GM19238 (cell line): ENCODE data around the gene SRL.
"Not testable (repeated sequence)": the region's sequence is repeated elsewhere in the genome, so short reads cannot be mapped to it uniquely, and the experiment has no call there.

Experiments
- DNase-seq: peaks from one replicate; pipeline ENCODE4 v3.0.0; 2011; ENCODE audit warnings: low spot score; ENCODE audit not compliant: insufficient read length

Gene SRL

DNA sequence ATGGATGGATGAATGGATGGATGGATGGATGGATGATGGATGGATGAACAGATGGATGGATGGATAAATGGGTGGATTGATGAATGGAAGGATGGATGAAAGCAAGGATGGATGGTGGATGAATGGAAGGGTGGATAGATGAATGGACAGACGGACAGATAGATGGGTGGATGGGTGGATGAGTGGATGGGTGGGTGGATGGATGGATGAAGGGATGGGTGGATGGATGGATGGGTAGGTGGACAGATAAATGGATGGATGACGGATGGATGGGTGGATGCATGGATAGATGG, 14.9 kb downstream of the SRL start:
- DNase-seq, result no peak

DNA sequence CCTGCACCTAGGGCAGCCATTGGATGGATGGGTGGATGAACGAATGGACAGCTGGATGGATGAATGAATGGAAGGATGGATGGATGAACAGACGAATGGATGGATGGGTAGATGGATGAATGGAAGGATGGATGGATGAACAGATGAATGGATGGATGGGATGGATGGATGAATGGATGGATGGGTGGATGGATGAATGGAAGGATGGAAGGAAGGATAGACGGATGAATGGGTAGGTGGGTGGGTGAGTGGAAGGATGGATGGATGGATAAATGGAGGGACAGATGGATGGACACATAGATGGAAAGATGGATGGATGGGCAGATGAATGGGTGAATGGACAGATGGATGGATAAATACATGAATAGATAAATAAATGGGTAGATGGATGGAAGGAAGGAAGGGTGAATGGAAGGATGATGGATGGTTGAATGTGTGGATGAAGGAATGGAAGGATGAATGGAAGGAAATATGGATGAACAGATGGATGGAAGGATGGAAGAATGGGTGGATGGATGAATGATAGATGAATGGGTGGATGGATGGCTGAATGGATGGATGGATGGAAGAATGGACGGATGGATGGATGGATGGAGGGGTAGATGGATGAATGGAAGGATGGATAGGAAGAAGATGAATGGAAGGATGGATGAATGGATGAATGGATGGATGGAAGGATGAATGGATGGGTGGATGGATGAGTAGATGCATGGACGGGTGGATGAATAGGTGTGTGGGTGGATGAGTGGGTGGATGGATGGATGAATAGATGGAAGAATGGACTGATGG, 15.4 kb downstream of the SRL start:
- no peak for DNase-seq

DNA sequence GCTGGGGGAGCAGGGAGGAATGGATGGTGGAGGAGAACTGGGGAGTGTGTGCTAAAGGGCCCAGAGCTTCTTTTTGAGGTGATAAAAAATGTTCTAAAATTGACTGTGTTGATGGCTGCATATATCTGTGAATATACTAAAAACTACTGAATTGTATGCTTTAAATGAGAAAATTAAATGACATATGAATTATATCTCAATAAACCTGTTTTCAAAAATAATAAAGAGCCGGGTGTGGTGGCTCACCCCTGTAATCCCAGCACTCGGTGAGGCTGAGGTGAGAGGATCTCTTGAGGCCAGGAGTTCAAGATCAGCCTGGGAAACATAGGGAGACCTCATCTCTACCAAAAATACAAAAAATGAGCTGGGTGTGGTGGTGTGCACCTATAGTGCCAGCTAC, 16.8 kb downstream of the SRL start:
- no peak for DNase-seq

DNA sequence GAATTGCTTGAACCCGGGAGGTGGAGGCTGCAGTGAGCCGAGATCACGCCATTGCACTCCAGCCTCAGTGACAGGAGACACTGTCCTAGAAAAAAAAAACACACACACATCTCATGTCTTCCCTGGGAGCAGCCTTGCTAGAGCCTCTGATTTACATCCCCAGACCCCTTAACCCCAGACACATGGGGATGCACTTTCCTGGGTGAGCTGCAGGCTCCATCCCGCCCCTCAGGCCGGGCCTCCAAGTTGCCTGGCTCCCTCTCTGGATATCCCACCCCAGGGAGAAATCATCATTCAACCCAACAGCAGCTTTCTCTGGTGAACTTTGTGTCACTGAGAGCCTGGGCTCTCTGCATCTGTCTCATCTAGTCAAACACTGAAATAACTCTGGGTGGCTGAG, 21.5 kb downstream of the SRL start:
- no peak for DNase-seq

DNA sequence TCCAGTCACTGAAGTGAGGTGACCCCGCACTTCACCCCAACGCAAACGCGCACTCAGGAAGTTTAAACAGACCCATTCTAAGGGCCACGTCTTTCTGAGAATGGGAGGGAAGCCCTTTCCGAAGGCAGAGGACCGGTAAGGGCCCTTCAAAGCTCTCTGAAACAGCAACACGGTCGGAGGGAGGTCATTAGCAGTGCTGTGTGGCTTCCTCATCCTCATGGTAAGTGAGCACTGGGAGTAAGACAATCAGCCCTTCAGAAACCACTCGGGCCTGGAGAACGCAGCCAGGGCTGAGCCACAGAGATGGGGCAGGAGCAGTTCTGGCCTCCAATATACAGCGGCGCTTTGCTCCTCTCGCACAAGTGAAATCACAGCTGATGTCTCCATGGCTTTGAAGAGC, 23.7 kb downstream of the SRL start:
- DNase-seq, result no peak

DNA sequence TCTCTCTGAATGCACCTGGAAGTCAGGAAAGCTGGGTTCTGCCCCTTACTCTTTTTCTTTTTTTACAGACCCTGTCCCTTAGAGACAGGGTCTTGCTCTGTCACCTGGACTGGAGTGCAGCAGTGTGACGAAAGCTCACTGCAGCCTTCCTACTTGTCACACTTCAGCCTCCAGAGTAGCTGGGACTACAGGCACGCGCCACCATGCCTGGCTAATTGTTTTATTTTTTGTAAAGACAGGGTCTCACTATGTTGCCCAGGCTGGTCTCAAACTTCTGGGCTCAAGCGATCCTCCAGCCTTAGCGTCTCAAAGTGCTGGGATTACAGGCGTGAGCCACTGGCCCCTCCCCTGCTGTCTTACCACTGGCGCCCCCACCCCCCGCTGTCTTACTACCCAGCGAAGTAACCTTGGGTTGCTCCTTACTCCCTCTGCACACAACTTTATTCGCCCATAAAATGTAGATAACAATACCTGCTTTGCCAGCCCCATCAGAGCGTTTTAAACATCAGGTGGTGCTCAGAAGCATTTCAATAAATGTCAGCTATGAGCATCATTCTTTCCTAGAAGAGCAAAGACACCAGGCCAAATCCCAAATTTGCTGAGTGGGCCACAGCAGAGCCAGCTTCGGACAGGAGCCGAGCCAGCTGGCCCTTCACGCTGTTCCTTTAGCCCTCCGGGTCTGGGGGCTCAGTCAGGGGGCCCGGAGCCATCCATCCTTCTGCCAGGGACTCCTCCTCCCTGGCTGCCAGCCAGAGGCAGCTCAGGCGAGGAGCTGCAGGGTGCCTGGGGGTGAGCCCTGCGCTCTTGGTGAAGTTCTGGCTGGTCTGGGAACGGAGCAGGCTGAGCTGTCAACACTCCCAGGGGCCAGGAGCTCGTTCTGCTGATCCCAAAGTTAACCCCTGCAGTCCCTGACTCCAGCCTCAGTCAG, 24.4 kb downstream of the SRL start:
- DNase-seq, result no peak

DNA sequence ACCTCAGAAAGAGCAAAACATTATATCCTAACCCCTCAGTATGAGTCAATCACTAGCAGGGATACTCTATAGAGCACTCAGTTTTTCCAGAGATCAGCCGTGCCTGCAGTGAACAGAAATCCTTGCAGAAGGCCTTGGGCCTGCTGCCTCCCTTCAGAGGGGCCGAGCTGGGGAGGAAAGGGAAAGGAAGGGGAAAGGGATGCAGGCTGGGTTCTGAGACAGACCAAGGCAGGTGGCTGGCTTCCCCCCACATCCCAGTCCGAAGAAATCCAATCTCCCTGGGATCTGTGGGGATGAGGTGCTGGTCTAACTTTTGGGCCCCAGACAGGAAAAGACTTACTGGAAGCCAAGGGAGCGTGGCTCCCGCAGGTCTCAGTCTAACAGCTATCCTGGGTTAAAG, 25.3 kb downstream of the SRL start:
- no peak for DNase-seq

DNA sequence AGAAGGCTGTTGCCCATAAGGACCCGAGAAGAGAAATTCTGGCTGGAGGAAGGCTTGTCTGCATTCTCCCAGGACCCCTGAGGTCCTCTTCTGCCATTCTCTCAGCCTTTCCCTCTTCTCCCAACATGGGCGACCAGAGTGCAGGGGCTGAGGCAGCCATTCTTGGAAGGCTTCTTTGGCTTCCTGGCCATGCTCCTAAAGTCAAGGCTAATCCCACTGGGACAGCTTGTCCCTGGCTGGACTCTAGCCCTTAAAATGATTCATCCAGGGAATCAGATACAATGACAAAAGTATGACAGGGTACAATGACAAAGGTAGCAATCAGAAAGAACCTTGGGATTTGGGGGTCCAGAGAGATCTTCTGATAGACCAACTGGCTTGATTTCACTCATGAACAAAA, 26.8 kb downstream of the SRL start:
- DNase-seq, result no peak

DNA sequence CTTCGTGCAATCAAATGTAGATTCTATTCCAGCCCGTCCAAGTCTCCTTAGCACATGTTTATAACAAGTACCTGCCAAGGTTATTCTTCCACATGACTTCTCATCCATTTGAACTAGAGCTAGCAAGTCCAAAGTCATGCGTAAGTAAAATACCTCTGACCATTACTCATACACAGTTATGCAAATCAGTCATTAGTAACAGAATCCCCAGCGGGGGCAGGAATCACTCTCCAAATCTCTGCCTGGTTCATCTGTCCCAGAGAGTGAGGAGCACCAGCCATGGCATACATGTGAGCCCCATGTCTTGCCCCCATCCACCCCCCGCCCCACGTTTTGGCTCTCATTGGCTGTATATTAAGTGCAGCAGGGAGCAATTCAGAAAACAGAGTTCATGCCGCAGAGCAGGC, 27.7 kb downstream of the SRL start:
- no peak for DNase-seq

DNA sequence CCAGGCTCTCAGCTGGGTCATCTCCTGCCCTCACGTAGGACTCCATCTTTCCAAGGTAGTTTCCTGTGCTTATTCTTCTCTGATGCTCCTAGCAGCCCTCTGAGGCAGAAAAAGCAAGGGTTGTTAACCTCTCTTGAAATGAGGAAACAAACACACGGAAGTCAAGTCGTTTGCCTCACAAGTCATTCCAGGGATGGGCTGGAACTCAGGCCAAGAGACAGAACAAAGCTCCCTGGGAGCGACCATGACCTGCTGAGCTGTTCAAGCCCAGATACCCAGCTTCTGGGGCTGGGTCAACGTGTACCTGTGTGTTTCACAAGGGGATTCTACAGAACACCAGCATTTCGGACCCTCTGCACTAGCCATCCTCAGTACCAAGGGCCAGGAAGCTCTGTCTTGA, 28.1 kb downstream of the SRL start:
- DNase-seq, result no peak

DNA sequence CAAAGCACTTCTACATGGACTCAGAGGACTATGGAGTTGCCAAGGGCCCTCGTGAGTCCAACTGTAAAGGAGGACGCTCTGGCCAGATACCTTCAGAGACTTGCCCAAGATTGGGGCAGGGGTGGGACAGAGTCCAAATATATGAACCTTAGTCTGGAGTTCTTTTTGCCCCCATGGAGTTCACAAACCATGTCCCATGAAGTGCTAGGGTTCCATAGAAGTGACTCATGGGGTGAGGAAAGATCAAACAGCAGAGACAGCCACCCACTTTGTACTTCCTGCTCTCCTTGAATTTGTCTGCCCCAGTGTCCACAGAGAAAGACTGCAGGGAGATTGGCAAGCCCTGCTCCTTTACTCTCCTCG, 29.0 kb downstream of the SRL start:
- no peak for DNase-seq

DNA sequence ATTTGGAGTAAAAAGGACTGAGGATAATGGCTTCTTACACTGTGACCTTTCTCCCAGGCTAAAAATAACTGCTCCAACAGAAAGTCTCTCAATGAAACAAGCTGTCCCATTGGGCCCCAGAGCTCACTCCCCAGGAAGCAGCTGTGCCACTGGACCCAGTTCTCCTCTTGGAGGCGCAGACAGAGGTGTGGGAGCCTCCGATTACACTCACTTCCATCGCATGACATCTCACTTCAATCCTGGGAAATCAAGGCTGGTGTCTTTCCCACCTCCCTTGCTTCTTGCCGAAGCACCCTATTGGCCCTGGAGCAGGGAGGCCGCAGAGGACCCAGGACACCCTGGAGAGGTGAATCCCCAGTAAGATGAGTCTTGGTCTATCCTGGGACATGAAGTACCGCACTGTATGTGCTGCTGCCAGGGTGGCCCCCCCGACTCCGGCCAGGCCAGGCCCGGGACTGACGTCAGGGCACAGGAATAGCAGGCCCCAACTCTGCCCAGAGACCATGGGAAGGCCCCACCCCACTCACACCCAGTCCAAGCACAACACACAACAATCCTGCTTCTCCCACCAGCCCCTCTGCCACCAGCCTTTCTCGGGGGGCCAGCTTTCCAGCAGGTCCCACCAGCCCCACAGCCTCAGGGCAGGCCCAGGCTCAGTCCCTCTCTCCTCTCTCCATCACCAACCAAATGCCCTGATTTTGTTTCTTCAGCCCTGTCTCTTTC, 29.5 kb downstream of the SRL start:
- no peak for DNase-seq

DNA sequence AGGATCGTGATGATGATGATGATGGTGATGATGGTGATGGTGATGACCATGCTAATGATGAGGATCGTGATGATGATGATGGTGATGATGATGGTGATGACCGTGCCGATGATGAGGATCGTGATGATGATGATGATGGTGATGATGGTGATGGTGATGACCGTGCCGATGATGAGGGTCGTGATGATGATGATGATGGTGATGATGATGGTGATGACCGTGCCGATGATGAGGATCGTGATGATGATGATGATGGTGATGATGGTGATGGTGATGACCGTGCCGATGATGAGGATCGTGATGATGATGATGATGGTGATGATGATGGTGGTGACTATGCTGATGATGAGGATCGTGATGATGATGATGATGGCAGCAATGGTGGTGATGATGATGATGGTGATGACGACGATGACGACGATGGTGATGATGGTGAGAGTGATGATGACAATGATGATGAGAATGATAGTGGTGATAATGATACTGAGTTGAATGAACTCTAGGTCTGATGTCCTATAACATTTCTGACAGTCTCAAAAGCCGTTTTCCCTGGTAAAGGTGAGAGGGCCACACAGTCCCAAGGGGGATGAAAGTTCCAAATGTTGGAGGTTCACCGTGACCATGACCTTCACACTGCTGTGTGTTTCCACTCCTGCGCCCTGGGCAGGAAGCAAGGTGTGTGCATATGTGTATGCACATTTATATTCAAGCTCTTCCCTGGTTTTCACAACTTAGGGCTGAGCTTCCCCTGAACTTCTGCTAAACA, 30.3 kb downstream of the SRL start:
- DNase-seq, result not testable (repeated sequence)

DNA sequence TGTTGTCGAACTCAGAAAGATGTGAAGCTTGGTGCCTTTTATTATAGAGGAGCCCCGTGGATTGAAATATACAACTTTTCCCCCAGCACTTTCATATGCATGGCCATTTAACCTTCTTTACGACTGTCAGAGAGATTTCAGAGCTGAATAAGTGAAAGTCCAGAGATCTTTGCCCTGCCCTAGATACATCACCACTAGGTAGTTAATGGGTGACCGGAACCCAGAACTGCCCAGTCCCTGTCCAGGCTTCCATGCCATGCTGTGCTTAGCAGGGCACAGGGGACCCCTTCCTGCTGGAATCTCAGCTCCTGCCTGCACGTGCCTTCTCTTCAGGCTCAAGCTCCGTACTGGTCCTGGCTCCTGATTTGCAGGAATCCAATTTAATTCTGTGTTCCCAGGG, 32.2 kb downstream of the SRL start:
- no peak for DNase-seq

DNA sequence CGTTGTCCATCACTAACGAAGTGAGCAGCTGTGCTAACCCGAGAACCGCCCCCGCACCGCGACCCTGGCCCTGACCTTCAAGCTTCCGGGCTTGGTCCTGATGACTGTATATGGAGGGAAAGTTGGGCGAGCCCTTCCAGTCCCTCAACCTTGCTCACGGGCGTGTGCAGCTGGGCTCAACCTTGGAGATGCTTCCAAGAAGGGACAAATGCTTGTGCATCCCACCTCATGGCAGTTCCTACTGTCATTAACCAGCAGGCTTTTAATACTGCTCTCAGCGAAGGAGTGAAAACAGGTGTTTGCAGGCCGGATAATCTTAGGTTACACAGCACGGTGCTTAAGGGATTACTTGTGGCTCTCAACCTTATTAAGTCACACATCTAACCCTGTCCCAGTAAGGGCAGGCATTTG, 33.5 kb downstream of the SRL start:
- no peak for DNase-seq

DNA sequence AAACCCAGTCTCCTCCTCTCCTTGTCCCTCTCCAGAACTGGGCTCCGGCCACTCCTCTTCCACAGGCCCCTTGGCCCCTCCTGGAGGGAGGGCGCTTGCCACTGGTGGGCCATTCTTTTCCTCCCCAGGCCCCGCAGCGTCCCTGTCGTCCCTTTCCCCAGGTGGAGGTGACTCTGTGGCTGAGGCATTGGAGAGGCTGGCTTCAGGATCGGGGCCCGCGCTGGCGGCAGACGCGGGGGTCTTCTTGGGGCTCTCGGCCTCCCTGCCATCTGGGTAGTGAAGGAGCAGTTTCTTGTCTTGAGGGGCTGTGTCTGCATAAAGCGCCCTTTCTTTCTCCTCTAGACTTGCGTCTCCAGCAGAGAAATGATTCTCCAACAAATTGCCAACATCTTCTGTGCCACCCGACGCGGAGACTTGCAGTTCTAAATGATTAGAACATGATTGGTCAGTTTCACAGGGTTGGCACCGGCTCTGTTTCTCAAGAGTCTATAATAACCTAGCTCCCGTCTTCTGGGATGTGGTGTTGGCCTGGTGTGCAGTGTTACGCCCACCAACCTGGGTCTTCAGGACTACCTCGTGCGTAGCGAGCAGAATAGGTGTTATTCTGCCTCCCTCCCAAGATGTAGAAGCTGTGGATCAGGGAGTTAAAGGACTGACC, 34.1 kb downstream of the SRL start:
- no peak for DNase-seq

DNA sequence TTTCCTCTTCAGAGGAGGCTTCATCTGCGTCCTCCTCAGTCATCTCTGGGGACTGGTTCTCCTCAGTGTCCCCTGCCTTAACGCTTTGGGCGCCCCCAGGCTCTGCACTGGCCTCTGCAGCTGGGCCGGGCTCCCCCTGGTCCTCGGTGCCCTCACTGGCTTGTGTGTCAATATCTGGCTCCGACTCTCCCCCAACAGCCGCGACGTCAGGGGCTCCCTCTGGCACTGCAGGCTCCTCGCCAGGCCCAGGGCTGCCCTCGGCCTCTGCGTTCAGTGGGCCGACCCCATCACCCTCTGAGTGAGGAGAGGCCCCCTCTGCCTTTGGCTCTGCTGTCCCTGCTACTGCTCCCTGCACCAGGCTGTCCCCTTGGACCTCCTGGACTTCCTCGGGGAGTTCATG, 34.7 kb downstream of the SRL start:
- DNase-seq, result no peak

DNA sequence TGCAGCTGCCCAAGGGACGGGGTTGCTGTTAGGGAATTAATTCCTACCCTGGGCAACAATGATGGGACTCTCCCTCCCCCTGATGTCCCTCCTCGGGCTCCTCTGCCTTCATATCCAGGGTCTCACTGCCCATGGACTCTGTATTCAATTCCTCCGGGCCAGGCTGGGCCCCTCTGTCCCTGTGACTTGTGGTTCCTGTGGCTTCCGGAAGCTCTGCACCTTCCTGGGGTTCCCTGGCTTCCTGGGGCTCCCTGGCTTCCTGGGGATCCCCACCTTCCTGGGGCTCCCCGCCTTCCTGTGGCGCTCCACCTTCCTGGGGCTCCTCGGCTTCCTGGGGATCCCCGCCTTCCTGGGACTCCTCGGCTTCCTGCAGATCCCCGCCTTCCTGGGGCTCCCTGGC, 35.2 kb downstream of the SRL start:
- DNase-seq, result no peak

DNA sequence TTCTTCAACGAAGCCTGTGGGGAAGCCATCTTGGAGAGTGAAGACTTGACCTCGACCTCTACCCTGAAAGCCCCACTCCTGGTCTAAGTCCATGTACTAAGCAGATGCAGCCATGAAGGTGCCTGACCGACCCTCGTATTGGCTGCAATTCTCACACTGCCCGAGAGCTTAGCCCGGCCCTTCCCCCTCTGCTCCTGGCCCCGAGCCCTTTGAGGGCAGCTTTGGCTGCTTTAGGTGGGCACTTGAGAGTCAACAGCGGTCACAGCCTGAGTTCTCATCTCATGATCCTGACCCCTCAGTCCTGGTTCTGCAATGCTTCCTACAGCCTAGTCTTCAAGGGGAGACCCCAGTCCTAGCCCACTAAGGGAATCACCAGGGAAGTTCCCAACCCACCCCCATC, 35.9 kb downstream of the SRL start:
- no peak for DNase-seq

DNA sequence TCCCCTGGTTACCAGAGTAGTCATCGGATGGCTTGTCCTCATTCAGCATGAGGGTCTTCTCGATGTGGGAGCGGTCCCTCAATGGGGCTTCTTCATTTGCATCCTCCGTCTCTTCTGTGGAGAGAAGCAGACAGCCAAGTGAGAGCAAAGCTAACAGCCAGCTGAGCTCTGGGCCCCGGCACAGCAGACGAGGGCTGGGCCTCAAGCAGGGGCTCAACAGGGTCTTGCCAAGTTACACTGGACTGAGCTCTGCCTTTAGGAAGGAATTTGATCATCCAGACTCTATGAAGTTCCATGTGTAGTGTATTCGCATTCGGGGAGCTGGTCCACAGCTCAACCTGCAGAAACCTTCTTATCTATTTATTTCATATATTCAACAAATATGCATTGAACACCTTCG, 37.4 kb downstream of the SRL start:
- DNase-seq, result no peak

DNA sequence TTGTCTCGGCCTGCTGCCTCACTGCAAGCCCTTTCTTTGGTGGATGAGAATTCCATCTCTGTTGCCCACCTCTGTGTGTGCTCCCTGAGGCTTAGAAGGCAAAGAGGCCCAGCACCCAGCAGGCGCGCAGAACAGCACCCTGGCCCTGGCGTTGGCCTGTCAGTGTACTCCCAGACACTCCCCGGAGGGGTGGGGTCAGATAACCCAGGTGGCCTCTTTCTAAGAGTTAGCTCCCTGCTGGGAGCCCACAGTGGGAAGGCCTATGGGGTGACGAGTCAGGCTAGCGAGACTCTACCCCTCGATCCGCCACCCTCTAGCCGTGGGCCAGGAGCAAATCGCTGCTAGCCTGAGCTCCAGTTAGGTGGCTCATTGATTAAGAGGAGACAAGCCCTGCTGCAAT, 38.1 kb downstream of the SRL start:
- DNase-seq, result no peak
